Myocyte (in vitro differentiated cells): ENCODE results near the gene PPM1N. TPM values are rescaled to one million over a fixed set of nuclear protein-coding genes. Genes with fewer than 3 reads are reported as not detected.
A peak's percentile ranks its signal among the peaks of the same experiment; 100 is the strongest.

Experiments
- DNase-seq: peaks from one replicate; pipeline ENCODE4 v3.0.0-alpha.2; 2012; ENCODE audit warnings: low read depth
- total RNA-seq: library from RNA; depleted of rRNA; stranded (reverse); fragments of >200 nt; gene quantifications from 2 replicates; pipeline ENCODE4 v1.2.3, GENCODE V29; 2014

The PPM1N gene
- total RNA-seq, 1 donor from 2014 or later = 0.64 TPM

- DNase-seq = no peak
Measured at GRCh38 chr19:45489216-45489855, 8.9 kb upstream of the PPM1N start.

- DNase-seq = no peak
Measured at GRCh38 chr19:45492137-45492626, 6.1 kb upstream of the PPM1N start.

GRCh38 chr19:45492627-45493470, 5.4 kb upstream of the PPM1N start:
- DNase-seq = peak; percentile 89

- no peak for DNase-seq
Measured at GRCh38 chr19:45494261-45494916, 3.9 kb upstream of the PPM1N start.

GRCh38 chr19:45495178-45495577, 3.1 kb upstream of the PPM1N start:
- no peak for DNase-seq

GRCh38 chr19:45496349-45496953, 1.8 kb upstream of the PPM1N start:
- DNase-seq = peak; percentile 34

- DNase-seq = no peak
Measured at GRCh38 chr19:45497791-45498190, 452 bp upstream of the PPM1N start.

GRCh38 chr19:45499196-45500180, 1.2 kb downstream of the PPM1N start:
- DNase-seq = no peak

- no peak for DNase-seq
Measured at GRCh38 chr19:45500918-45501729, 2.9 kb downstream of the PPM1N start.

- DNase-seq = no peak
Measured at GRCh38 chr19:45501730-45502014, 3.4 kb downstream of the PPM1N start.

- DNase-seq = no peak
Measured at GRCh38 chr19:45502111-45502510, 3.9 kb downstream of the PPM1N start.

- no peak for DNase-seq
Measured at GRCh38 chr19:45503909-45504308, 5.7 kb downstream of the PPM1N start.

- DNase-seq = no peak
Measured at GRCh38 chr19:45505151-45505995, 7.1 kb downstream of the PPM1N start.

- DNase-seq = no peak
Measured at GRCh38 chr19:45505996-45506245, 7.7 kb downstream of the PPM1N start.

- peak; percentile 92 for DNase-seq
Measured at GRCh38 chr19:45506246-45506988, 8.2 kb downstream of the PPM1N start.

GRCh38 chr19:45506989-45507871, 9.0 kb downstream of the PPM1N start, which contains the start of gene VASP:
Gene VASP (plus strand): TSS chr19:45507479. CDS start chr19:45507772, 293 bp downstream.
- peak; percentile 89 for DNase-seq

- peak; percentile 60 for DNase-seq
Measured at GRCh38 chr19:45507872-45508416, 9.7 kb downstream of the PPM1N start.
